ENCODE measurements around the gene BCL2L15.

The BCL2L15 gene

DNA sequence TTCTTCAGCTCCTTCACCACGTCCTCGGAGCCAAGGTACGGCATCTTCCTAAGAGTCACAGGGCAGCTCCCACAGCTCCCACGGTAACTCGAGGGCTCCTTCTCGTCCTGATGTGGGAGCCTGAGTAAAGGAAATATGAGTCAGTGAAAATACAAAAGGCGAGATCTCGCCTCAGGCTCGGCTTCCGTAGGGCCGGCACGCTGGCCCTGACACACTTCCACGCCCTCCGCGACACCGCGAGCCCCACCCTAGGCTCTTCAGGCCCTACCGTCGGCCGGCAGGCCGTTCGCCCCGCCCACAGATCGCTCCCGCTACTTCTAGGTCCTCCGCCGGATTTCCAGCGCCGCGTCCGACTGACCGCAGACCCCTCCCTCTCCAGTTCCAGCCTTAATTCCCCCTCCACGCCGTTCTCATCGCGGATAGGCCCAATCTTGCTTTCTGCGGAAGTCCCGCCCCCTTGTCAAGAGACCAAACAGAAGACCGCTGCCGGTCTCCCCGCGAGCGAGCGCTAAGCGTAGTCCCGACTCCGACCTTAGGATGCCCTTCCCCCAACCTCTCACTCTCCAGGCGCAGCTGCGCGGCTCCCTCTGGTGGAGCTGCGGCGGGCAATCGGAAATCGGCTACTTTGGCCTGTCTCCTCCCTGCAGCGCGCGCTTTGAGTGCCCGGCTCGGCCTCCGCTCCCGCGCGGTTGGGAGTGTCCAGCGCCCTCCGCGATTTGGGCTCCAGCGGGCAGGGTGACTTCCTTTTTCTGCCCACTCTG is 17.5 kb upstream of the BCL2L15 start, which contains the start of the genes AP4B1 and DCLRE1B:
Gene AP4B1, minus strand, starts transcription at position 126 of the 761 bp plus-strand sequence. Its CDS starts 82 bp downstream, at position 44.
Gene DCLRE1B, plus strand, starts transcription at position 653 of the 761 bp plus-strand sequence. CDS start 261 bp downstream, outside the sequence.
- peak; percentile 99 for DNase-seq

DNA sequence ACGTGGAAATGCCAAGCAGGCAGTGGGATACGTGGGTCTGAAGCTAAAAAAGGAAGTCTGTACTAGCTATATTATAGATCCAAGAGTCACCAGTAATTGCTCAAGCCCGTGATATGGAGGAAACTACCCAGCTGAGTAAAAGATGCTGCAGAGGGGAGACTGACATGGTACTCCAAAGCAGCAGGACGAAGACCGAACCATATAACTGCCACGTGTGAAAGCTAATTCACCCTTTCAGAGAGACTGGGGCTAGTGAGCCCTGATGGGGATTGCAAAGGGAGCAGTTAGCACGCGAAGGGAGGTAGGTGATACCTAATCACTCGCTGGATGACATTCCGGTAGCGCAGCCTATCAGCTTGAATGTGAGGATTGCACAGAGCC is 16.9 kb upstream of the BCL2L15 start:
- no peak for DNase-seq

DNA sequence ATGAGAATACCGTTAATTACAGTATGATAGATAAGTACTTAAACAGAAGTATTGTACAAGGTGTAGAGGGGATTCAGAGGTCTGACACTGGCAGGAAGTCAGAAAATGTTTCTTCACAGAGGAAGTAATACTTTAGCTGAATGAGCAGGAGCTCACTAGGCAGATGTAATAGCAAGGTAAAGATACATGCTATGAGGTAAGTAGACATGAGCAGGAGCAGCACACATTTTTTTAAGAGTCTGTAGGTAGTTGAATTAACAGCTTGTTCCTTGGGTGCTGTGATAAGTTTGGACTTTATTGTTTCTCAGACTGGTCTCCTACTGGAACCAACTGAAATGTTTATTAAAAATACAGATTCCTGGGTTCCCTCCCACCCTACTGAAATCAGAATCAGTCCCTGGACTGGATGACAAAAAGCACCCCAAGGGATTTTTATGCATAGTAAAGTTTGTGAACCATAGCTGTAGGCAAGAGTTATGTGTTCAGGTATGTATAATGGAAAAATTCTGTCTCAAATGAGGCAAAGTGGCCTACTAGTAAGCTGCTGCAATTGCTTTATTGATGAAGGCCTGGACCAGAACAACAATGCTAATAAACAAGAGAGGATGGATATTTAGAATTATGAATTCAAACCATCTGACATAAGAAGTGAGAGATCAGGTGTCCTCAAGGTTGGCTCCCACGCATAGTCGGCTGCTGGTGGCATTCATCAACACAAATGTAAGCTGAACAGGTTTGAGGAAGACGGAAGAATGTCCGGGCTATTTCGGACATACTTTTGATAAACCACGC is 16.3 kb upstream of the BCL2L15 start:
- DNase-seq = no peak

DNA sequence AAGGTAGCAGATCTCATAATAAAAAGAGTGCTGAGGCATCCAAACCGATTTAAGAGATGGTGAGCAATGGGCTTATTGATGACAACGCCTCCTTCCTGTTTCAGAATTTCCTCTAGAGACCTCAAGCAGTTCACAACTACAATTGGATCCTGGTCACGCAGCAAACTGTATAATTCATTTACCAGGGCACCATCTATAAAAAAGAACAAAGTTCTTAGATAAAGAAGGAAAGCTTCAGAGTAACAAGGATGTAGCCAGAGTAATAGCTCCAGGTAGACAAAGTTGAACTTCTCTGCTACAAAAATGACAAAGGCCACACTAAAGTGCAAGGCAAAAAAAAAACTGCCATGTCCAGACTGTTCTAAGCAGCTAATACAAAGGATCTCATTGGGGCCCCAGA is 13.8 kb upstream of the BCL2L15 start:
- DNase-seq = no peak

DNA sequence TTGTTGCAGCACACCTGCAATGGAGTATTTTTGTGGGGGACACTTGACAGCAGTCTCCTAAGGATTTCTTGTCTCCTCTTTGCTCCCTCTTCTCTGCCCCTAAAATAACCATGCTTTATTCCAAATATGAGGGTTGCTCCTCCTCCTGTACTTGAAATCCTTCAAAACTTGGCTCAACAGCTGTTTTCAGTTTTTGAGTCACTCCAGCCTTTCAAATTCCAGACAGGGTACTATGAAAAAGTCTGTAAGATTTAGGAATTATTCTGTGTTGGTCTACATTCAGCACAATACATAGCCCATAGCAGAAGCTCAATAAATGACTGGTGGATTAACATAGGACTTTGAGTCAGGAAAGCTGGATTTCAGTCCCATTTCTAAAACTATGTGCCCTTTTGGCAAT is 11.7 kb upstream of the BCL2L15 start:
- DNase-seq = no peak

DNA sequence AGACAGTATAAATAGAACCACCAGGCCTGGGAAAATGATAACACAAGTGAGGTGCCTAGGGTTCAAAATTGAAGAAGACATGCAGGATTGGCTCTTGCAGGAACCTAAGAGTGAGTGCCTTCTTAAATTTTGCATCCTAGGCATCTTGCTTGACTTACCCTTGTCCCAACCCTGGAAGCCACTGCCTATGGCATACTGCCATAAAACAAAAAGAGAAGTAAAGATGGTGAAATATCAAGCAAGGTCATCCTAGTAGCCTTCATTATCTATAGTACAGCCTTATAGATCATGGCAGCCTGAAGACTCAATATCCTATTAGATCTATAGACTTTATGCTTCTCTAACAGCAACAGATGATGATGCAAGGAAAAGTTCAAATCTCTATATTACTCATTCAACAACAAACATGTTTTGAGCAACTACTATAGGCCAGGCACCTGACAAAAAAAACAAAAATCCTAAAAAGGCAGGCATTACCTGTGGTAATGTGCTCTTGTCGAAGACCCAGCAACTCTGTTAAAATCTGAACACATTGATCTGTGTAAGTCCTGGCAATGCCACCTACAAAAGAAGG is 10.9 kb upstream of the BCL2L15 start:
- no peak for DNase-seq

DNA sequence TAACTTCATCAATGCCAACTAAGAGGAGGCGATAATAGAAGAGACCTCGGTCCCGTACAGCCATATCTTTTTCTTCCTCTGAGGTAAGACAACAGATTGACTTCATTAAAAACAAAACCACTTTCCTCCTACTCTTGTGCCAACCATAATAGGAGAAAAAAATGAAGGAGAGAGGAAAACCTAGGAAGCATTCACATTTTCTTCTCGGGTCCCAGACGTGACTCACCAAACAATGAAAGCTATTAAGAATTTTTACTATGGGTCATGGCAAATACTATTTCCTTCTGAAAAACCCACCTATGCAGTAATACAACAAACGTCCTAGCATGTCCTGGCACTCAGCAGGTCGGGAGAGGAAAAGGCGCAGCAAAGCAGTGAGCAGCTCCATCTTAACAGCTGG is 8.6 kb upstream of the BCL2L15 start:
- DNase-seq = no peak

DNA sequence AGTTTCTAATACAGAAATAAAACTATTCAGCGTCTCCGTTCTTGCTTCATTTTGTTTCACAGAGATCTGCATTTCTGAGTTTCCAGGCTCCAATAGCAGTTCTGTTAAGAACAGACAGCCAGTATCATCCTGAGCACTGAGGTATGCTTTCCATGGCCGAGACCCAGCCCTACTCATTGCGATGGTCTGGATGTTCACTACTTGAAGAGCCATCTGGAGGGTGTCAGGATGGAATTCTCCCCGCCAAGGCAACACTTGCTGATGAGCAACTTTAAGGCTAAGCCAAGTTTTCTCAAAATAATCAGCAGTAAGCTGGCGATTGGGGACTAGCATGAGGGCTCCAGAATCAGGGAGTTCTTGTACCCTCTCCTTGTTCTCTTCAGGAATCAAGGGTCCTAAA is 7.7 kb upstream of the BCL2L15 start:
- DNase-seq = no peak

DNA sequence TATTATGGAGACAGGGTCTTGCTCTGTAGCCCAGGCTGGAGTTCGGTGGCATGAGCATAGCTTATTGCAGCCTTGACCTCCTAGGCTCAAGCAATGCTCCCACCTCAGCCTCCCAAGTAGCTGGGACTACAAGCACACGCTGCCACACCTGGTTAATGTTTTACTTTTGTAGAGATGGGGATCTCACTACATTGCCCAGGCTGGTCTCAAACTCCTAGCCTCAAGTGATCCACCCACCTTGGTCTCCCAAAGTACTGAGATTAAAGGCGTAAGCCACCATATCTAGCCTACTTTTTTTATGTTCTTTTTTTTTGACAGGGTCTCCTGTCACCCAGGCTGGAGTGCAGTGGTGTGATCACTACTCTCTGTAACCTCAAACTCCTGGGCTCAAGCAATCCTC is 5.9 kb upstream of the BCL2L15 start:
- no peak for DNase-seq

DNA sequence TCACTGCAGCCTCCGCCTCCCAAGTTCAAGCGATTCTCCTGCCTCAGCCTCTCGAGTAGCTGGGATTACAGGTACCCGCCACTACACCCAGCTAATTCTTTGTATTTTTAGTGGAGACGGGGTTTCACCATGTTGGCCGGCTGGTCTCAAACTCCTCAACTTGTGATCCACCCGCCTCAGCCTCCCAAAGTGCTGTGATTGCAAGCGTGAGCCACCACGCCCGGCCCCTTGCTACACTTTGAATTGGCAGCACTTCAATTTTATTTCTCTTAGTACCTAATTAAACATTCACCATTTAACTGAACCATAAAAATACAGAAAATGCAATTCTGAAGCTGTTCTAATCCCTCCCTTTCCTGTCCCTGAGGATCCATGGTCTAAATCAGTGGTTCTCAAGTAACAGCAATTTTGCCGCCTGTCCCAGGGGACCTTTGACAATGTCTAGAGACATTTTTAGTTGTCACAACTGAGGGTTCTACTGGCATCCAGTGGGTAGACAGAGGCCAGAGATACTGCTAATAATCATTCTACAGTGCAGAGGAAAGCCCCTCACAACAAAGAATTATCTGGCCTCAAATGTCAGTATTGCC is 4.3 kb upstream of the BCL2L15 start:
- no peak for DNase-seq

DNA sequence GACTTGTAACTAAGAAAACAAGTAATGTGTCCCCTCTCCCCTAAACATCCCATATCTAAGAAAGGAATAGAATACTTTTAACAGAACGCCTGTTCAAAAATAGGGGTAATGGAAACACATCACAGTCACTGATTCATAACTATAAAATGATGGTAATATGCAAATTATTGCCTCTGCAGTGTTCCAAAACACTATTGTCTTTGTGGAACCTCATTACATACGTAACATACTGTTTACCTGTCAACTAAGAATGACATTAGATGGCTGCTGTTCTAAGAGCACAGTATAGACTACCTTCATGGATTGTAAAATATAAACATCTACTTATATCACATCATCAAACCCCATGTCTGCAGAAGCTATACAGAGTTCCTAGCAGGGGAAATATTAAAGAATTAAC is 3.4 kb upstream of the BCL2L15 start:
- DNase-seq = no peak

DNA sequence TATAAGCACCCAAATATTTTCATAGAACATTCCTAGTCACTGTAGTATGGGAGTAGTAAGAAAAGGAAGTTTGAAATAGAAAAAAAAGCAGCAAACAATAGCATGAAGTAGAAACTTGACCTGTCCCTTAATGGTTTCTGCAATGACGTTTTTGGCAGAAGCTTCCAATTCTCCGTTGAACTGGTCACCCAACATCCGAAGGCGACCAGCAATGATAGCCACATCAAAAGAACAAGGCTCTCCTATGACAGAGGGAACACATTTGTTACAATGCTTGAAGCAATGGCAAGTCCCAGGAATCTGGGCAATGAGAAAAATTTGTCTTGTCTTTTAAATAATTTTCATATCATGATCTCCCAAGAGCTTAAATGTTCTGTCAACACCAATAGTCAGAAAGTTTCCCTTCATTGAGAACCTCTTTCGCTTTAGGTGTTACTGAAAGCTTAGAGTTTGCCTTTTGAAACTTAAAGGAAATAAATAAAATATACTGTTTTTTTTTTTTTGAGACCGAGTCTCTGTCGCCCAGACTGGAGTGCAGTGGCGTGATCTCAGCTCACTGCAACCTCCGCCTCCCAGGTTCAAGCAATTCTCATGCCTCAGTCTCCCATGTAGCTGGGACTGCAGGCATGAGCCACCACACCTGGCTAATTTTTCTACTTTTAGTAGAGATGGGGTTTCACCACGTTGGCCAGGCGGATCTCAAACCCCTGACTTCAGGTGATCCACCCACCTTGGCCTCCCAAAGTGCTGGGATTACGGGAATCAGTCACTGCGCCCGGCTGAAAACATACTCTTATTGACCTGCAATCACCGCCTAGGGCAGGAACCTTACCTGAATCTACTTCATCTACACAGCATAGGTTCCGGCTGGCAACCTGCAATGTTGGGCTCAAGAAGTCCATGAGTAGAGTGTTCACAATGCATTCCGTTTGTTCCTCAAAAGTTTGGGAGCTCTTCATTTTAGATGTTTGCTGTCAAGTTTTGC is 672 bp downstream of the BCL2L15 start:
- DNase-seq = no peak

DNA sequence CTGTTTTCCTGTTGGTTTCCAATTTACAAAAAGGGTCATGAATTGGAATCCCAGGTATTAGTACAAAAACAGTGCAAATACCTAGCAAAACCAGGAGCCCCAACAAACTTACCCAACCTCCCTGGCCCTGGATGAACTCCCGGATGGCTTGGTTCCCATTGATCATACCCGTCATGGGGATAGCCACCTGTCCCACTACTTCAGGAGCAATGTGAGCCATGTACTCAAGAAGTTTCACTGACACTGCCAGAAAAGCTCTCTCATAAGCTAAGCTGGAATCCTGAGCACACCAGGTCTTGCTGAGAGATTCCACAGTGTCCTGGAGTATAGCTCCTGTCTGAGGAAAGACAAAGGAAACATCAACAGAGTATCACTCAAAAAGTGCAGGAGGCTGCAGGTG is 5.7 kb downstream of the BCL2L15 start:
- no peak for DNase-seq

DNA sequence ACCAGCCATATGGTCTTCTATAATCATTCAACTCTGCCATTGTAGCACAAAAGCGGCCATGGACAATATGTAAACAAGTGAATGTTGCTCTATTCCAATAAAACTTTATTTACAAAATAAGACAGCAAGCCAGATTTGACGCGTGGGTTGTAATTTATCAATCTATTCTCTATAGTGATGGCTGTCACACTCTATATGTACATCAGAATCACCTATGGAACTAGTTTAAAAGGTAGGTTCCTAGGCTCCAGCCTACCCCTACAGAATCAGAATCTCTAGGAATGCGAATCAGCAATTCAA is 7.7 kb downstream of the BCL2L15 start:
- no peak for DNase-seq

DNA sequence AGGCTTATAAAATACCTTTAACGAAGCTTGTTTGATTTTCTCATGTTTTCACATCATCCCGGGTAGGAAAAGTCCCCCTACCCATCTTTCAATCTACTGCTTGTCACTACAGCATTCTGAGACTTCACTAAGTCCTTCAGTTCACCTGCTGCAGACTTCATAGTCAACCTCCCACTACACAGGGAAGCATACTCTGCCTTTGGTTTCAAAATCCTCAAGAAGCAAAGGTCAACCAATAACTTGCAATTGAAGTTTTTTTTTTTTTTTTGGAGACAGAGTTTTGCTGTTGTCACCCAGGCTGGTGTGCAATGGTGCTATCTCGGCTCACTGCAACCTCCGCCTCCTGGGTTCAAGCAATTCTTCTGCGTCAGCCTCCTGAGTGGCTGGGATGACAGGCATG is 11.2 kb downstream of the BCL2L15 start:
- DNase-seq = no peak

DNA sequence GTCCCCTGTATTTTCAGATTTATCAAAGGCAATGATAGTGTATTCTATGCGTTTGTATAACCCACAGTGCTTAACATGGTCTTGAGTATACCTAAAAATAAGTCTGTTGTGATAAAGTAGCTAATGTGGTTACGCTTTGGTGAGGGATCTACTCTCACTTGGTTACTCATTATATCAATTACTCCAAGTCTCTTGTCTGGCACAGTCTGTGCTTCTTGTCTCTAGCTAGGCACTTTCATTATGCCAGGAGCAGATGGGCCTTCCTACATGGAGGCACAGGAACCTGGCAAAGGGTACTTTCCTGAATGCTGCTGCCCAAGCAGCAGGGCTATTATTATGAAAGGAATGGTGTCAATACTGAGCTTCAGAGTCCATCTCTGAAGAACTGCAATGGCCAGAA is 11.7 kb downstream of the BCL2L15 start:
- DNase-seq = no peak

DNA sequence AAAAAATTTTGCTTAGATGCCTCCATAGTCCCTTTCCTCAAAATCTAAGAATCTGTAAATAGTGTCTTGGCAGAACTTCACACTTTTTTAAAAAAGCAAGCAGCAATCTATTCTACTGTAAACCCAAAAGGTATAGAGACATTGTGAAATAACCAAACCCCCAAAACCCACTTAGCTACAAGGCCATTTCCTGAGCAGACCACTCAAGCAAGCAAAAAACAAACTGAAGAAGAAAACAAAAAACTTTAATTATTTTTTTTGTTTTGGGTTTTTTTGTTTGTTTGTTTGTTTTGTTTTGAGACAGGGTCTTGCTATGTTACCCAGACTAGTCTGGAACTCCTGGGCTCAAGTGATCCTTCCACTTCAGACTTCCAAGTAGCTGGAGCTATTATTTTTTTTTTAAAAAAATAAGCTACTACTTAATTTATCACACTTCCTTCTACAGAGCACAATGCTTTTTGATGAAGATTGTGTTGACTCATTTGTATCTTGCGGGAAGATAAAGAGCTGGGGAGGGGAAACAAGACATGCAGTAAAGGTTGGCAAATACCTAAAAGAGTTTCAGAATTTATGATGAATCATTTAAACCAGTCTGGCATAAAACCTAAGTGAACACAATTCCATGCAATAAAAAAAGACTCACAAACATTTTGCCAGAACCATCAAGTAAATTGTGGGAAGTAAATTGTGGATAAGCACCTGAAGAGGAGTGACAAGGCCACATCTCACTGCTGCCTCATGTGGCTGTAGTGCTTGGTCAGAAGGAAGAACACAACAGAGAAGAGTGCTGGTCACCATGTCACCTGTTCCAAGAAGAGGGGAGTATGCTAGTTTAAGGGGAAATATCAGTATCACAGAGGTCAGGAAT is 13.1 kb downstream of the BCL2L15 start:
- no peak for DNase-seq

DNA sequence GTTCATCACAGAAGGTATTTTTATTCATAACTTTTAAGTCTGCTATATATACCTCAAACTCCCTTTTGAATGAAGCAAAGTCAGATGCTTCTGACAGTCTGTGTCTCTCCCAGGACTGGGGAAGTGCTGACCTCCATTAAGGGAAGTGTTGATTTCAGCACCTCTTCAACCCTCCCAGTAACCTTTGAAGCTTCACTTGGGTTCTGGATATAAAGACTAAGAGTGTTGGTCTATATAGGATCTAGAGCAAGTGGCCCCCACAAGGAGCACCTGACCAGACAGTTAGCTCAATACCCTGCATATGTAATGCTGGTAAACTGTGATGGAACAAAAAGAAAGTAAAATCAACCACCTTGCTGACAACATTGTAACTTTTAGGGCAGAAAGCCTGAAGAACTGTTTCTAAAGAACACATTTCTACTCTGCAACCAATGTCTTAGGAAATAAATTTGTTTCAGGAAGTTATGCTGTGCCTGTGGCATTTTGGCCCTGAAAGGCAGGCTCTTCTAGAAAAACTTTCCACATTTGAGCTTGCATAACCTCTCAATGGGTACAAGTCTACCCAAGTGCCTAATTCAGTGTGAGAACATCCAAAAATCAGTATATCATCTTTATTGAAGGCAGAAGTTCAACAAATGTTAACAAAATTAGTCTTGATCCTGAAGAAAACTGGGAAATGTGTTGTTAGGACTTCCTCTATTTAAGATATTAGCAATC is 15.0 kb downstream of the BCL2L15 start:
- no peak for DNase-seq

DNA sequence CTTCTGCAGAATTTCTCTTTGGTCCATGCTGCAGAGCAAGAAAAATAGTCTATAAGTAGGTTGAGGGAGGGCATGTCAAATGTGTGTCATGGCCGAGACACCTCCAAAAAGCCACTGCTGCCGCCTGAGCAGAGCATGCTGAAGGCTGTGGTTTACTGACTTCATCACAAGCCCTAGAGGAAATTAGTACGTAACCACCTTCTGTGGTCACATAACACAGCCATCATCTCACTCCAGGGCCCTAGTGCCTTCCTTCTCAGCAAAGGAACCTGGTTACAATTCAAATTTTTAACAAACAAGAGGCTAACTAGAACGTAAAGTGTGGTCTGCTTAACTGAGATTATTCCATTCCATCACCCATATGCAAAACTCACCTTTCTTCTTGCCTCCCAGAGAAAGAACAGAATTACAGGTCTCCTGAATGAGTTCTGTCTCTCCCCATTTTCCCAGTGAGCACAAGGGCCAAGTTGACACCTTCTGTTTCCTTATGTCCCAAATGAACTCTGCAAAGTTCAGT is 15.7 kb downstream of the BCL2L15 start, which contains the start of gene PTPN22:
Gene PTPN22, minus strand, starts transcription at position 116 of the 517 bp plus-strand sequence.
- DNase-seq = peak; percentile 18

DNA sequence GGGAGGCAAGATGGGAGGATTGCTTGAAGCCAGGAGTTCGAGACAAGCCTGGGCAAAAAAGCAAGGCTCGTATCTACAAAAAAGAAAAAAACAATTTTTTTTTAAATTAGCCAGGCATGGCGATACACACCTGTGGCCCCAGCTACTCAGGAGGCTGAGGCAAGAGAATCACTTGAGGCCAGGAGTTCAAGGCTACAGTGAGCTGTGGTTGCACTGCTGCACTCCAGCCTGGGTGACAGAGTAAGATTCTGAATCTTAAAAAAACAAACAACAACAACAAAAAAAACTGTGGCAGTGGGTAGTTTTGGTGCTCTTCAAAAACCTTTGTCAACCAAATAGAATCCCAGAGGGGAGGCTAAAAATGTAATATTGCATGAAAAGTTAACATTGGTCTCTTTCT is 16.6 kb downstream of the BCL2L15 start:
- no peak for DNase-seq

Measured in T1000 (cell line).